Lower lobe of right lung (tissue), 2 donors: ENCODE data around the gene ANKK1. TPM values are rescaled to one million over a fixed set of nuclear protein-coding genes. Genes with fewer than 3 reads are reported as not detected.

Experiments used
- ATAC-seq, 2 donors: fragments of 200-7000 bp; cut with Tn5 transposase; one replicate each; pipeline ENCODE4 v1.9.1; 2020 to 2022; ENCODE audit warnings: mild to moderate bottlenecking in 2 of 2, moderate library complexity in 2 of 2
- DNase-seq: peaks from one replicate; pipeline ENCODE4 v3.0.0-alpha.2; 2020
- H3K27ac ChIP-seq: fragments of 200-600 bp; one replicate; pipeline ENCODE4 v1.8.0; 2022
- H3K27me3 ChIP-seq: fragments of 200-600 bp; one replicate; pipeline ENCODE4 v1.8.0; 2022; ENCODE audit warnings: low read depth
- H3K36me3 ChIP-seq: fragments of 200-600 bp; one replicate; pipeline ENCODE4 v1.8.0; 2022; ENCODE audit warnings: mild to moderate bottlenecking
- H3K4me1 ChIP-seq: fragments of 200-600 bp; one replicate; pipeline ENCODE4 v1.8.0; 2022
- H3K4me3 ChIP-seq: fragments of 200-600 bp; one replicate; pipeline ENCODE4 v1.8.0; 2022; ENCODE audit warnings: mild to moderate bottlenecking
- H3K9me3 ChIP-seq: fragments of 200-600 bp; one replicate; pipeline ENCODE4 v1.8.0; 2022
- intact Hi-C: fragments of 100-400 bp; cut with DNase I; formaldehyde crosslinking; loops from one replicate; pipeline ENCODE4 v1.11.0; 2022
- long read RNA-seq: library from polyadenylated mRNA; unstranded; transcript quantifications from one replicate; pipeline ENCODE4 v2.0.0, GENCODE V29; 2021
- total RNA-seq: library from RNA; stranded (reverse); fragmentation: NEBNext Ultra II Directional; extraction: Animal tissue kit (Norgen Biotek cat#: 25700); gene quantifications from one replicate; pipeline ENCODE4 v1.2.1, GENCODE V29; 2021
- TF ChIP-seq, protein P1 (sequence below): fragments of 200-600 bp; IDR thresholded peaks from one replicate; pipeline ENCODE4 v1.8.0; 2022; ENCODE audit warnings: antibody characterized with exemption, mild to moderate bottlenecking
- donor health status: DM: no; HTN: yes; CAD: no; lungs with severe emphysema.

Gene ANKK1
- total RNA-seq, result 0.41 TPM
- long read RNA-seq, partial matches to known transcripts, result 2 of 3 reads
- long read RNA-seq, other reads (novel, unspliced or antisense), result 1 of 3 reads

DNA sequence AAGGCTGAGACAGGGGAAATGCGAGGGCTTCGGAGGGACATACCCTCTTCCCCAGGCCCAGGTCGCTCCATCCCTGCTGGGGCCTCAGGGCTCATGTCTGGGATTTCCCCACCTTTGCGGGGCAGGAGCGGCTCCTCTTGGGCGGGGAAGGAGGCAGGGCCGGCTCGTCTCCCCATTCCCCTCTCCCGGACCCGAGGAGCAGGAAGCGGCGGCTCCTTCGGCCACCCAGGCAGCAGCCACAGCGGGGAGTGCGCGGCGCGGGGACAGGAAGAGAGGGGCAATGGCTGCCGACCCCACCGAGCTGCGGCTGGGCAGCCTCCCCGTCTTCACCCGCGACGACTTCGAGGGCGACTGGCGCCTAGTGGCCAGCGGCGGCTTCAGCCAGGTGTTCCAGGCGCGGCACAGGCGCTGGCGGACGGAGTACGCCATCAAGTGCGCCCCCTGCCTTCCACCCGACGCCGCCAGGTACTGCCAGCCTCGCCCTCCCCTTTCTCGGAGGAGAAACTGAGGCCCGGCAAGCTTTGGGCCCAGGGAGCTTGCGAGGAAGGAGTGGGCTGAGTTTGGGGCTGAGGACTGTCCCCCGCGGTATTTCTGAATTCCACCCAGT, at the start of gene ANKK1:
Gene ANKK1 (plus strand): TSS at position 175 of the 607 bp plus-strand sequence. CDS start 106 bp downstream, at position 281.
- no peaks in the 10 kb centered on the region for H3K9me3 ChIP-seq
- intact Hi-C loops, result no loop called here
- peaks cover 24% of the 10 kb centered on the region for H3K27me3 ChIP-seq
- H3K4me1 ChIP-seq, result no peaks in the 10 kb centered on the region
- DNase-seq (no peak), ATAC-seq (peak in 1 of 2 donors; percentile 63)
- TF ChIP-seq, protein P1, sequence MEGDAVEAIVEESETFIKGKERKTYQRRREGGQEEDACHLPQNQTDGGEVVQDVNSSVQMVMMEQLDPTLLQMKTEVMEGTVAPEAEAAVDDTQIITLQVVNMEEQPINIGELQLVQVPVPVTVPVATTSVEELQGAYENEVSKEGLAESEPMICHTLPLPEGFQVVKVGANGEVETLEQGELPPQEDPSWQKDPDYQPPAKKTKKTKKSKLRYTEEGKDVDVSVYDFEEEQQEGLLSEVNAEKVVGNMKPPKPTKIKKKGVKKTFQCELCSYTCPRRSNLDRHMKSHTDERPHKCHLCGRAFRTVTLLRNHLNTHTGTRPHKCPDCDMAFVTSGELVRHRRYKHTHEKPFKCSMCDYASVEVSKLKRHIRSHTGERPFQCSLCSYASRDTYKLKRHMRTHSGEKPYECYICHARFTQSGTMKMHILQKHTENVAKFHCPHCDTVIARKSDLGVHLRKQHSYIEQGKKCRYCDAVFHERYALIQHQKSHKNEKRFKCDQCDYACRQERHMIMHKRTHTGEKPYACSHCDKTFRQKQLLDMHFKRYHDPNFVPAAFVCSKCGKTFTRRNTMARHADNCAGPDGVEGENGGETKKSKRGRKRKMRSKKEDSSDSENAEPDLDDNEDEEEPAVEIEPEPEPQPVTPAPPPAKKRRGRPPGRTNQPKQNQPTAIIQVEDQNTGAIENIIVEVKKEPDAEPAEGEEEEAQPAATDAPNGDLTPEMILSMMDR, result no peak
- no peak within 1 kb of the TSS for H3K4me3 ChIP-seq
- no peaks in the 10 kb centered on the region for H3K36me3 ChIP-seq
- H3K27ac ChIP-seq, result no peak within 1 kb of the TSS

GRCh38 chr11:113338730-113339129, 48.8 kb upstream of the ANKK1 start:
- no peaks in the 10 kb centered on the region for H3K9me3 ChIP-seq
- ATAC-seq, result no peak
- H3K4me3 ChIP-seq, result no peak overlapping the region
- H3K36me3 ChIP-seq, result peaks cover 77% of the 10 kb centered on the region
- no peaks in the 10 kb centered on the region for H3K27me3 ChIP-seq
- no peak for DNase-seq
- intact Hi-C loops, result no loop called here
- TF ChIP-seq, protein P1, result no peak
- H3K4me1 ChIP-seq, result no peaks in the 10 kb centered on the region
- no peak overlapping the region for H3K27ac ChIP-seq

DNA sequence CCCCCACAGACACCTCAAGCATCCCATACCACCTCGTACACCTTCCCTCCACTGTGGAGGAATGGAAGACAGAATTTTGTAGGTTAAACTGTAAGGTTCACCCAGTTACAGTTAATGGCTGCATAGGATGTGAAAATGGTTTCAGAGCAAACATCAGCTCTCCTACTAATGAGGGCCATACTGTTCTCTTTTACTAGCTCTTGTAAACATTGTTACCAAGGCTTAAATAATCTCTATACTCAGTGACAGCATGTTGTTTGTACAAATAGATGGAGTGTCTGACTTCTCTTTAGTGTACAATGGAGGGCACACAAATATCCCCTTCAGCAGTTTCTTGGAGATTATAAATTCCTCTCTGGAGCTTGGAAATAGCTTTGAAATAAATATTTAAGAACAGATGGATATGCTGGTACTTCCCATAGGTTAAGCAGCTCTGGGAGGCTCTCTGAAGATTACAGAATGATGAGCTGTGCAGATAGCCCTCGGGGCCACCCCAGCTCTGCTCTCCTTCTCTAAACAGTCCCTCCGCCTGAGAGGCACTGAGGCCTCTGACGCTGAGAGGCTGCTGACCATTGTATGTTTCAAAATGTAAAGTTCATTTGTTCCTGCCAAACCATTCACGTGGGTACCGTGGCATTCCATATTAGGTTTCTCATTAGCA, 47.5 kb upstream of the ANKK1 start:
- no peaks in the 10 kb centered on the region for H3K9me3 ChIP-seq
- no peak for ATAC-seq
- no peaks in the 10 kb centered on the region for H3K4me1 ChIP-seq
- intact Hi-C loops, result no loop called here
- no peak for DNase-seq
- H3K27me3 ChIP-seq, result no peaks in the 10 kb centered on the region
- H3K27ac ChIP-seq, result no peak overlapping the region
- TF ChIP-seq, protein P1, result no peak
- H3K36me3 ChIP-seq, result peaks cover 77% of the 10 kb centered on the region
- H3K4me3 ChIP-seq, result no peak overlapping the region

GRCh38 chr11:113341388-113342165, 46.0 kb upstream of the ANKK1 start:
- no peak for DNase-seq
- H3K9me3 ChIP-seq, result no peaks in the 10 kb centered on the region
- intact Hi-C loops, result no loop called here
- H3K4me1 ChIP-seq, result no peaks in the 10 kb centered on the region
- peaks cover 75% of the 10 kb centered on the region for H3K36me3 ChIP-seq
- H3K4me3 ChIP-seq, result no peak overlapping the region
- no peak overlapping the region for H3K27ac ChIP-seq
- ATAC-seq, result no peak
- TF ChIP-seq, protein P1, result no peak
- no peaks in the 10 kb centered on the region for H3K27me3 ChIP-seq

DNA sequence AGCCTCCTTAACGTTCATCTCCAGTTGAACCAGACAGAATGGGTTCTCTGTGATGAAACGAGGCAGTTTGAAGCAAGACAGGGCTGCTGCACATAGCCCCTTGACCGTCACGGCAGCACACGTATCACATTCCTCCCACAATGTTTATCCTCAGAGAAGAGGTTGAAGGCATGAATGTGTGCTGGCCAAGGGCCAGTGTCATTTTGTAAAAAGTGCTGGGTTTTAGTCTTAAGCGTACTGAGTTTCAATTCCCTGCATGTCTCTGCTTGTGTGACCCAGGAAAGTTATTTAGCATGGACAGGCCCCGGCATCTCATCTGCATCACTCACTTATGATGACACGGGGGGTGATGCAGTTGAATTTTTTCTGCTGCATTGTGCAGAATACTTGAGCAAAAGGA, 41.6 kb upstream of the ANKK1 start:
- DNase-seq (no peak), ATAC-seq (no peak)
- H3K27me3 ChIP-seq, result no peaks in the 10 kb centered on the region
- H3K36me3 ChIP-seq, result peaks cover 72% of the 10 kb centered on the region
- H3K4me1 ChIP-seq, result no peaks in the 10 kb centered on the region
- intact Hi-C loops, result no loop called here
- no peaks in the 10 kb centered on the region for H3K9me3 ChIP-seq
- no peak overlapping the region for H3K27ac ChIP-seq
- TF ChIP-seq, protein P1, result no peak
- H3K4me3 ChIP-seq, result no peak overlapping the region
